Measurements from ENCODE around the gene BTBD16. TPM values are rescaled to one million over a fixed set of nuclear protein-coding genes. Genes with fewer than 3 reads are reported as not detected.
A peak's percentile ranks its signal among the peaks of the same experiment; 100 is the strongest.

BTBD16 gene
- total RNA-seq, 1 experiment from 2014 or later, result not detected

GRCh38 chr10:122230222-122230621 is 40.9 kb upstream of the BTBD16 start (continued):
- TF ChIP-seq, protein P1, sequence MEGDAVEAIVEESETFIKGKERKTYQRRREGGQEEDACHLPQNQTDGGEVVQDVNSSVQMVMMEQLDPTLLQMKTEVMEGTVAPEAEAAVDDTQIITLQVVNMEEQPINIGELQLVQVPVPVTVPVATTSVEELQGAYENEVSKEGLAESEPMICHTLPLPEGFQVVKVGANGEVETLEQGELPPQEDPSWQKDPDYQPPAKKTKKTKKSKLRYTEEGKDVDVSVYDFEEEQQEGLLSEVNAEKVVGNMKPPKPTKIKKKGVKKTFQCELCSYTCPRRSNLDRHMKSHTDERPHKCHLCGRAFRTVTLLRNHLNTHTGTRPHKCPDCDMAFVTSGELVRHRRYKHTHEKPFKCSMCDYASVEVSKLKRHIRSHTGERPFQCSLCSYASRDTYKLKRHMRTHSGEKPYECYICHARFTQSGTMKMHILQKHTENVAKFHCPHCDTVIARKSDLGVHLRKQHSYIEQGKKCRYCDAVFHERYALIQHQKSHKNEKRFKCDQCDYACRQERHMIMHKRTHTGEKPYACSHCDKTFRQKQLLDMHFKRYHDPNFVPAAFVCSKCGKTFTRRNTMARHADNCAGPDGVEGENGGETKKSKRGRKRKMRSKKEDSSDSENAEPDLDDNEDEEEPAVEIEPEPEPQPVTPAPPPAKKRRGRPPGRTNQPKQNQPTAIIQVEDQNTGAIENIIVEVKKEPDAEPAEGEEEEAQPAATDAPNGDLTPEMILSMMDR (IDR thresholded peaks at IDR 0.05), result no peak
- TF ChIP-seq TEAD4 (CRISPR knock-in tag; IDR thresholded peaks at IDR 0.05), result no peak
- TF ChIP-seq CDX4 (CRISPR knock-in tag; IDR thresholded peaks at IDR 0.05; ENCODE audit: borderline replicate concordance), result no peak
- TF ChIP-seq, protein P2, sequence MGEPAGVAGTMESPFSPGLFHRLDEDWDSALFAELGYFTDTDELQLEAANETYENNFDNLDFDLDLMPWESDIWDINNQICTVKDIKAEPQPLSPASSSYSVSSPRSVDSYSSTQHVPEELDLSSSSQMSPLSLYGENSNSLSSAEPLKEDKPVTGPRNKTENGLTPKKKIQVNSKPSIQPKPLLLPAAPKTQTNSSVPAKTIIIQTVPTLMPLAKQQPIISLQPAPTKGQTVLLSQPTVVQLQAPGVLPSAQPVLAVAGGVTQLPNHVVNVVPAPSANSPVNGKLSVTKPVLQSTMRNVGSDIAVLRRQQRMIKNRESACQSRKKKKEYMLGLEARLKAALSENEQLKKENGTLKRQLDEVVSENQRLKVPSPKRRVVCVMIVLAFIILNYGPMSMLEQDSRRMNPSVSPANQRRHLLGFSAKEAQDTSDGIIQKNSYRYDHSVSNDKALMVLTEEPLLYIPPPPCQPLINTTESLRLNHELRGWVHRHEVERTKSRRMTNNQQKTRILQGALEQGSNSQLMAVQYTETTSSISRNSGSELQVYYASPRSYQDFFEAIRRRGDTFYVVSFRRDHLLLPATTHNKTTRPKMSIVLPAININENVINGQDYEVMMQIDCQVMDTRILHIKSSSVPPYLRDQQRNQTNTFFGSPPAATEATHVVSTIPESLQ (CRISPR knock-in tag; IDR thresholded peaks at IDR 0.05), result no peak
- TF ChIP-seq FOXJ3 (CRISPR knock-in tag; IDR thresholded peaks at IDR 0.05; ENCODE audit: borderline replicate concordance), result no peak
- no peak for TF ChIP-seq E2F4 (CRISPR knock-in tag; IDR thresholded peaks at IDR 0.05; ENCODE audit: borderline replicate concordance, low read depth)
- TF ChIP-seq MXD4 (CRISPR knock-in tag; IDR thresholded peaks at IDR 0.05; ENCODE audit: borderline replicate concordance), result no peak

- Mint-ChIP-seq H3K36me3 (peaks cover 33% of the 10 kb centered on the region), H3K4me3 (no peak overlapping the region), H3K9me3 (no peaks in the 10 kb centered on the region), H3K27me3 (ENCODE audit: low read depth) (no peaks in the 10 kb centered on the region), H3K4me1 (no peaks in the 10 kb centered on the region), H3K27ac (0 out of 2 replicates have a peak overlapping the region, but pooled peaks have one; percentile 15)
- CTCF ChIA-PET, result interaction anchor here (0.7 kb wide), 1 partner anchor 181 kb away, joined by 3 read pairs; no protein-coding TSS in a partner anchor
- ATAC-seq, result no peak
- POLR2A ChIA-PET, result no interaction called here
- TF ChIP-seq ZNF263 (CRISPR knock-in tag; IDR thresholded peaks at IDR 0.05; ENCODE audit: low read depth) (no peak), SMAD4 (CRISPR knock-in tag; IDR thresholded peaks at IDR 0.05) (no peak), ATF3 (CRISPR knock-in tag; conservative IDR thresholded peaks at IDR 0.05) (no peak), FOXJ3 (CRISPR knock-in tag; IDR thresholded peaks at IDR 0.05; ENCODE audit: borderline replicate concordance) (no peak), NFYB (CRISPR knock-in tag; conservative IDR thresholded peaks at IDR 0.05; ENCODE audit: low read depth) (no peak), PRRX2 (CRISPR knock-in tag; IDR thresholded peaks at IDR 0.05) (no peak)
- TF ChIP-seq, protein P3, sequence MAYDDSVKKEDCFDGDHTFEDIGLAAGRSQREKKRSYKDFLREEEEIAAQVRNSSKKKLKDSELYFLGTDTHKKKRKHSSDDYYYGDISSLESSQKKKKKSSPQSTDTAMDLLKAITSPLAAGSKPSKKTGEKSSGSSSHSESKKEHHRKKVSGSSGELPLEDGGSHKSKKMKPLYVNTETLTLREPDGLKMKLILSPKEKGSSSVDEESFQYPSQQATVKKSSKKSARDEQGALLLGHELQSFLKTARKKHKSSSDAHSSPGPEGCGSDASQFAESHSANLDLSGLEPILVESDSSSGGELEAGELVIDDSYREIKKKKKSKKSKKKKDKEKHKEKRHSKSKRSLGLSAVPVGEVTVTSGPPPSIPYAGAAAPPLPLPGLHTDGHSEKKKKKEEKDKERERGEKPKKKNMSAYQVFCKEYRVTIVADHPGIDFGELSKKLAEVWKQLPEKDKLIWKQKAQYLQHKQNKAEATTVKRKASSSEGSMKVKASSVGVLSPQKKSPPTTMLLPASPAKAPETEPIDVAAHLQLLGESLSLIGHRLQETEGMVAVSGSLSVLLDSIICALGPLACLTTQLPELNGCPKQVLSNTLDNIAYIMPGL (CRISPR knock-in tag; IDR thresholded peaks at IDR 0.05), result no peak
- DNase-seq (ENCODE audit: low spot score), result no peak
Measured at GRCh38 chr10:122232769-122233168, 38.3 kb upstream of the BTBD16 start.

DNA sequence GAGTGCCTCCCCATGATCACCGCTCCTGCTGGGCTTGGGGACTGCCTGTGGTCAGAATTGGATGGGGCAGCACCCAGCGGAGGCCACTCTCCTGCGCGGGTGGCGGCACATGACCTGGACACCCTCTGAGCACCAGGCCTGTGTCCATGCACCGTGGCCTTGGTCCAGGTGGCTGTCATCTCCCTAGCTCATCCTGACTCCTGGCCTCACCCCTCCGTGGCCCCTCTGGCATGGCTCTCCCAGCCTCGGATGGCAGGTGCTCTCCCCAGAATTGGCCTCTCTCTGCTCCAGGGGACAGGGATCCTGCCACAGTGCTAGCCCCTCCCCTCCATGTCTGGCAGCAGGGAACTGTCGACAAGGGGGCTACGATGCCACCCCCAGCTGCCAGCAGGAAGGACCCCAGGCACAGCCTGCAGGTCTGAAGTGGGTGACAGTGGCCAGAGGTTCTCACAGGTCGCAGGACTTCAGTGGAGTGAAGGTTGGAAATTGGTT is 37.2 kb upstream of the BTBD16 start:
- CTCF ChIA-PET, result no interaction called here
- no peak for ATAC-seq
- Mint-ChIP-seq H3K27me3 (ENCODE audit: low read depth) (no peaks in the 10 kb centered on the region), H3K9me3 (no peaks in the 10 kb centered on the region), H3K27ac (no peak overlapping the region), H3K4me3 (no peak overlapping the region), H3K36me3 (peaks cover 32% of the 10 kb centered on the region), H3K4me1 (no peaks in the 10 kb centered on the region)
- POLR2A ChIA-PET, result no interaction called here
- no peak for DNase-seq (ENCODE audit: low spot score)
- no peak for TF ChIP-seq ZBTB21 (CRISPR knock-in tag; IDR thresholded peaks at IDR 0.05; ENCODE audit: borderline replicate concordance)
- TF ChIP-seq ETV6 (CRISPR knock-in tag; IDR thresholded peaks at IDR 0.05), result no peak
- no peak for TF ChIP-seq ZMAT4 (CRISPR knock-in tag; IDR thresholded peaks at IDR 0.05)
- TF ChIP-seq, protein P3 (CRISPR knock-in tag; IDR thresholded peaks at IDR 0.05), result no peak
- TF ChIP-seq SMAD3 (CRISPR knock-in tag; IDR thresholded peaks at IDR 0.05; ENCODE audit: borderline replicate concordance), result no peak
- no peak for TF ChIP-seq NFYB (CRISPR knock-in tag; conservative IDR thresholded peaks at IDR 0.05; ENCODE audit: low read depth)
- TF ChIP-seq, protein P1 (IDR thresholded peaks at IDR 0.05), result no peak
- no peak for TF ChIP-seq RORB (CRISPR knock-in tag; IDR thresholded peaks at IDR 0.05)
- no peak for TF ChIP-seq ZNF416 (CRISPR knock-in tag; IDR thresholded peaks at IDR 0.05)
- TF ChIP-seq NR2C2 (CRISPR knock-in tag; IDR thresholded peaks at IDR 0.05), result no peak
- no peak for TF ChIP-seq SP1 (CRISPR knock-in tag; conservative IDR thresholded peaks at IDR 0.05)
